ENCODE results near the gene TRIM37.

TRIM37 gene

DNA sequence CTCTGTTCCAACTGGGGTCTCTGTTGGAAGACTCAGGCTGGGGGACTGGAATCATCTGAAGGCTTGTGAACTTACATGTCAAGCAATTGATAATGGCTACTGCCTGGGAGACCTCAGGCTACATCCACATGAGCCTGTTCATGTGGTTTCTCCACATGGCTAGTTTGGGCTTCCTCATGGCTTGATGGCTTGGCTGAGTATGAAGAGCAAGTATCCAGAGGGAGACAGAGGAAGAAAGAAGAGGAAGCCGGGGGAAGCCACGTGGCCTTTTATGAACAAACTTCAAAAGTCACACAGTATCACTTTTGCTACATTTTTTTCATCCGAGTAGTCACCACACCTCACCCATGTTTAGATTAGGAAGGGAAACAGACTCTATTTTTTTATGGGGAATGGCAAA lies 158.9 kb downstream of the TRIM37 start:
- TF ChIP-seq FOXP2 (optimal IDR thresholded peaks at IDR 0.05; ENCODE audit: borderline replicate concordance, extremely low read depth, extremely low read length, insufficient read depth) (no peak), POLR2AphosphoS5 (IDR thresholded peaks at IDR 0.05; ENCODE audit: low read depth, low read length) (no peak), SIN3A (IDR thresholded peaks at IDR 0.05; ENCODE audit: borderline replicate concordance, insufficient read depth, low read length) (no peak), TAF1 (IDR thresholded peaks at IDR 0.05; ENCODE audit: borderline replicate concordance, insufficient read depth, low read length) (no peak)

DNA sequence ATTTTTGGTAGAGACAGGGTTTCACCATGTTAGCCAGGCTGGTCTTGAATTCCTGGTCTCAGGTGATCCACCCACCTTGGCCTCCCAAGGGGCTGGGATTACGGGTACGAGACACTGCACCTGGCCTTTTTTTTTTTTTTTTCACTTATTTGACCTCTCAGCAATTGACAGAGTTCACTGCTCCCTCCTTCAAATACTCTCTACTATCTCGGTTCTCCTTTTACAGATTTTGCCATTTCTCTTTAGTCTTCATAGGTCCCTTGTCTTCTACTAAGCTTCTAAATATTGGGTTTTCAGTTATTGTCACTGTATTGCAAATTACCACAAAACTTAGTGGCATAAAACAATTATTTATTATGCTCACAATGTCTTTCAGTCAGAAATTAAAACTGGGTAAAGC lies 159.3 kb downstream of the TRIM37 start:
- no peak for TF ChIP-seq FOXP2 (optimal IDR thresholded peaks at IDR 0.05; ENCODE audit: borderline replicate concordance, extremely low read depth, extremely low read length, insufficient read depth)
- no peak for TF ChIP-seq POLR2AphosphoS5 (IDR thresholded peaks at IDR 0.05; ENCODE audit: low read depth, low read length)
- TF ChIP-seq, protein P1, sequence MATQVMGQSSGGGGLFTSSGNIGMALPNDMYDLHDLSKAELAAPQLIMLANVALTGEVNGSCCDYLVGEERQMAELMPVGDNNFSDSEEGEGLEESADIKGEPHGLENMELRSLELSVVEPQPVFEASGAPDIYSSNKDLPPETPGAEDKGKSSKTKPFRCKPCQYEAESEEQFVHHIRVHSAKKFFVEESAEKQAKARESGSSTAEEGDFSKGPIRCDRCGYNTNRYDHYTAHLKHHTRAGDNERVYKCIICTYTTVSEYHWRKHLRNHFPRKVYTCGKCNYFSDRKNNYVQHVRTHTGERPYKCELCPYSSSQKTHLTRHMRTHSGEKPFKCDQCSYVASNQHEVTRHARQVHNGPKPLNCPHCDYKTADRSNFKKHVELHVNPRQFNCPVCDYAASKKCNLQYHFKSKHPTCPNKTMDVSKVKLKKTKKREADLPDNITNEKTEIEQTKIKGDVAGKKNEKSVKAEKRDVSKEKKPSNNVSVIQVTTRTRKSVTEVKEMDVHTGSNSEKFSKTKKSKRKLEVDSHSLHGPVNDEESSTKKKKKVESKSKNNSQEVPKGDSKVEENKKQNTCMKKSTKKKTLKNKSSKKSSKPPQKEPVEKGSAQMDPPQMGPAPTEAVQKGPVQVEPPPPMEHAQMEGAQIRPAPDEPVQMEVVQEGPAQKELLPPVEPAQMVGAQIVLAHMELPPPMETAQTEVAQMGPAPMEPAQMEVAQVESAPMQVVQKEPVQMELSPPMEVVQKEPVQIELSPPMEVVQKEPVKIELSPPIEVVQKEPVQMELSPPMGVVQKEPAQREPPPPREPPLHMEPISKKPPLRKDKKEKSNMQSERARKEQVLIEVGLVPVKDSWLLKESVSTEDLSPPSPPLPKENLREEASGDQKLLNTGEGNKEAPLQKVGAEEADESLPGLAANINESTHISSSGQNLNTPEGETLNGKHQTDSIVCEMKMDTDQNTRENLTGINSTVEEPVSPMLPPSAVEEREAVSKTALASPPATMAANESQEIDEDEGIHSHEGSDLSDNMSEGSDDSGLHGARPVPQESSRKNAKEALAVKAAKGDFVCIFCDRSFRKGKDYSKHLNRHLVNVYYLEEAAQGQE (IDR thresholded peaks at IDR 0.05; ENCODE audit: insufficient read depth in 1 of 2, low read depth in 2 of 2, low read length in 2 of 2), result no peak
- no peak for TF ChIP-seq SIN3A (IDR thresholded peaks at IDR 0.05; ENCODE audit: borderline replicate concordance, insufficient read depth, low read length)
- TF ChIP-seq TAF1 (IDR thresholded peaks at IDR 0.05; ENCODE audit: borderline replicate concordance, insufficient read depth, low read length), result no peak

DNA sequence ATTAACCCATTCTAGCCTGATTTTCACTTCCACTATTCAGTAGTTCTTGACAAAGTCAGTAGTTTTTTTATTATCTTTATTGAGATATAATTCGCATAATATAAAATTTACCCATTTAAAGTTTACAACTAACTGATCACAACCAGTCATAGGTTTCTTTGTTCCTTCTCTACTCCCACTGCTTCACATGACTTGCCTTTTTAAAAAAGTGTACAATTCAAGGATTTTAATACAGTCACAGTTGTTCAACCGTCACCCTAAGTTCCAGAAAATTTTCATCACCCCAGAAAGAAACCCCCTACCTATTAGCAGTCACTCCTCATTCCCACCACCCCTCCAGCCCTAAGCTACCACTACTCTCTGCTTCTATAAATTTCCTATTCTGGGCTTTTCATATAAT lies 162.5 kb downstream of the TRIM37 start:
- TF ChIP-seq POLR2AphosphoS5 (IDR thresholded peaks at IDR 0.05; ENCODE audit: low read depth, low read length) (no peak), FOXP2 (optimal IDR thresholded peaks at IDR 0.05; ENCODE audit: borderline replicate concordance, extremely low read depth, extremely low read length, insufficient read depth) (no peak), TAF1 (IDR thresholded peaks at IDR 0.05; ENCODE audit: borderline replicate concordance, insufficient read depth, low read length) (no peak), SIN3A (IDR thresholded peaks at IDR 0.05; ENCODE audit: borderline replicate concordance, insufficient read depth, low read length) (no peak)
- TF ChIP-seq, protein P1 (IDR thresholded peaks at IDR 0.05; ENCODE audit: insufficient read depth in 1 of 2, low read depth in 2 of 2, low read length in 2 of 2), result no peak

DNA sequence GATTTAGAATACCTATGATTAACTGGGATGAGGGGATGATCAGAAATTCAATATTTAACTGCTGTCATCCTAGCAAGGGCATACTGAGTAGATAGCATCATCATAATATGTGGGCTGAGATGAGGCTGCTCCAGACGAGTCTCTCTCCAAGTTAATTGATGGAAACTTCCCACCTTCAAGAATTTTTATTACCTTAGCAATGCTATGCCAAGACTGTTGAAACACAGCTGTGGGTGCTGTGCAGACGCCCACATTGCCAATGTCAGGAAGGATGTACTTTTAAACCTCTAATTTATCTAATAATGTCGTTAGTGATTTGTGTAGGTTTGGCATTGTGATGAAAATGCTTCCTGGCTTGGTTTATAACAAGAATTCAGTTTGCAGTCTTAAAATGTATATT lies 170.4 kb downstream of the TRIM37 start:
- TF ChIP-seq TAF1 (IDR thresholded peaks at IDR 0.05; ENCODE audit: borderline replicate concordance, insufficient read depth, low read length), result no peak
- TF ChIP-seq SIN3A (IDR thresholded peaks at IDR 0.05; ENCODE audit: borderline replicate concordance, insufficient read depth, low read length), result no peak
- TF ChIP-seq POLR2AphosphoS5 (IDR thresholded peaks at IDR 0.05; ENCODE audit: low read depth, low read length), result no peak
- TF ChIP-seq FOXP2 (optimal IDR thresholded peaks at IDR 0.05; ENCODE audit: borderline replicate concordance, extremely low read depth, extremely low read length, insufficient read depth), result no peak
- TF ChIP-seq, protein P1 (IDR thresholded peaks at IDR 0.05; ENCODE audit: insufficient read depth in 1 of 2, low read depth in 2 of 2, low read length in 2 of 2), result no peak

DNA sequence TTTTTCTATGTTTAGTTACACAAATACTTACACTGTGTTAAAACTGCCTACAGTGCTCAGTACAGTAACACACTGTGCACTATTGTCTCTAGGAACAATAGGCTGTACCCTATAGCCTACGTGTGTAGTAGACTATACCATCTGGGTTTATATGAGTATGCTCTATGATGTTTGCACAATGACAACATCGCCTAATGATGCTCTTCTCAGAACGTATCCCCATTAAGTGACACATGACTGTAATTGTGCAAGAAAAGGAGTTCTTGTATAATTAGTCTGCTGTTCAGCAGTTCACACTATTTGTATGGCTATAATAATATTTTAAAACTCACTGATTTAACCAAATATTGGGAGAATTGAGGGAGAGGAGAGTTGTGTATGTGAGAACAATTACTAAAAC lies 173.7 kb downstream of the TRIM37 start:
- TF ChIP-seq TAF1 (IDR thresholded peaks at IDR 0.05; ENCODE audit: borderline replicate concordance, insufficient read depth, low read length), result no peak
- no peak for TF ChIP-seq FOXP2 (optimal IDR thresholded peaks at IDR 0.05; ENCODE audit: borderline replicate concordance, extremely low read depth, extremely low read length, insufficient read depth)
- no peak for TF ChIP-seq POLR2AphosphoS5 (IDR thresholded peaks at IDR 0.05; ENCODE audit: low read depth, low read length)
- TF ChIP-seq, protein P1 (IDR thresholded peaks at IDR 0.05; ENCODE audit: insufficient read depth in 1 of 2, low read depth in 2 of 2, low read length in 2 of 2), result no peak
- TF ChIP-seq SIN3A (IDR thresholded peaks at IDR 0.05; ENCODE audit: borderline replicate concordance, insufficient read depth, low read length), result no peak
